ENCODE data around the gene RMI2.
A peak's percentile ranks its signal among the peaks of the same experiment; 100 is the strongest.

RMI2 gene

DNA sequence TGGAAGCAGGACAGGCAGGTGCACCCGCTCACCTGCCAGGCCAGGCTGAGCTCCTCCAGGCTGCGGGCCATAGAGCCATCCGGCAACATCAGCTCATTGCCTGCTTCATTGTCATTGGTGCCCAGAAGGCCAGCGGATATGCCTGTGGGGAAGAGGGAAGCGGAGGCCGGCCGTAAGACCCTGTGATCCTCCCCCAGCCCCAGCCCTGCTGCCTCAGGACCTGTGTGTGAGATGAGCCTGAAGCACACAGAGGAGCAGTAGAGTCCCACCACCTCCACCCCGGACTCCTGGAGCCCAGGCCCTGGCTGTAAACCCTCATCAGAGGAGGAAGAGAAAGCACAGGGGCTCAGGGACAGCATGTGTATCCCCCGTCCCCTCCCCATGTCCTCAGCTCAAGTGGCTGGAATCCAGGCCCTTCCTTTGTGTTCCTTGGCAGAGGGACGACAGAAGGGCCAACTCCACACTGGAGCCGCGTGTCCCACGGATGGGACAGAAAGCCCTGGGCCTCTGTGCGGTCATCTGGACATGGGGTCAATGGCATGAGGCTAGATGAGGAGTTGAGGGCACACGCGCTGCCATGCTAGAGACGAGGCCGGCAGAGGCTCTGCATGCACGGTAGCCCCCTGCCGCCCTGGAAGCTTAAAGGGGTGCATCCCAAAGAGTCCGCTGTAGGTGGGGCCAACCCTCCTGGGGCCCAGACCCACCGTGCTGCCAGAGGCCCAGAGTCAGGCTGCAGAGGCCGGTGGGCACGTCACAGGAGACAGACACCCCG lies 39.1 kb downstream of the RMI2 start:
- DNase-seq (ENCODE audit: low read depth) = no peak

DNA sequence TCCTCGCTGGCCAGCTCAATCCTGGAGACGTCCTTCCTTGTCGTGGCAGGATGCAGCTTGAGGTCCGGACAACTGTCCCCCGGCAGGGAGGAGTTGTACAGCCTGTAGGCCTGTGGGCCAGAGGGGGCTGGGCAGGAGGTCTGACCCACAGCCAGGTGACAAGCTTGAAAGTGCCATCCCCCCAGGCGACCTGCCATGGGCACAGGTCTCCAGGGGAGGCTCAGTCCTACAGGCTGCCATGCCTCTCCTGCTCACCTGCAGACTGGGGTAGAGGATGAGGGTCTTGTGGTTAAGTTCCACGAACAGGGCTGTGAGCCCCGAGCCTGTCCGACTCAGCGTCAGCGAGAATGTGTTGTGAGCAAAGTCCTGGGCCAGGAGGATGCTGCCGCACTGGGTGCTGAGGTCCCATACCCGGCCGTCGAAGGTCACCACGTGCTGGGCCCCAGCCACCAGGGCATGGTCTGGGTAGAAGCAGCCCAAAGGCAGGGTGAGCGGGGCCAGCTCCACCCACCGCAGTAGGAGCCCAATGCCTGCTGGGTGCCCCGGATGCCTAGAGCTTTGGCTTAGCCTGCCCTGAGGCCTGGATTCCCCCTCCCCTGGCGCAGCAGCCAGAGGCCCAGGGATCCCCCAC lies 39.8 kb downstream of the RMI2 start:
- no peak for DNase-seq (ENCODE audit: low read depth)

- DNase-seq (ENCODE audit: low read depth) = no peak
Observed at GRCh38 chr16:11386054-11386680, 40.9 kb downstream of the RMI2 start.

- no peak for DNase-seq (ENCODE audit: low read depth)
Observed at GRCh38 chr16:11386791-11387546, 41.7 kb downstream of the RMI2 start.

GRCh38 chr16:11389083-11389482 lies 43.8 kb downstream of the RMI2 start:
- no peak for DNase-seq (ENCODE audit: low read depth)

DNA sequence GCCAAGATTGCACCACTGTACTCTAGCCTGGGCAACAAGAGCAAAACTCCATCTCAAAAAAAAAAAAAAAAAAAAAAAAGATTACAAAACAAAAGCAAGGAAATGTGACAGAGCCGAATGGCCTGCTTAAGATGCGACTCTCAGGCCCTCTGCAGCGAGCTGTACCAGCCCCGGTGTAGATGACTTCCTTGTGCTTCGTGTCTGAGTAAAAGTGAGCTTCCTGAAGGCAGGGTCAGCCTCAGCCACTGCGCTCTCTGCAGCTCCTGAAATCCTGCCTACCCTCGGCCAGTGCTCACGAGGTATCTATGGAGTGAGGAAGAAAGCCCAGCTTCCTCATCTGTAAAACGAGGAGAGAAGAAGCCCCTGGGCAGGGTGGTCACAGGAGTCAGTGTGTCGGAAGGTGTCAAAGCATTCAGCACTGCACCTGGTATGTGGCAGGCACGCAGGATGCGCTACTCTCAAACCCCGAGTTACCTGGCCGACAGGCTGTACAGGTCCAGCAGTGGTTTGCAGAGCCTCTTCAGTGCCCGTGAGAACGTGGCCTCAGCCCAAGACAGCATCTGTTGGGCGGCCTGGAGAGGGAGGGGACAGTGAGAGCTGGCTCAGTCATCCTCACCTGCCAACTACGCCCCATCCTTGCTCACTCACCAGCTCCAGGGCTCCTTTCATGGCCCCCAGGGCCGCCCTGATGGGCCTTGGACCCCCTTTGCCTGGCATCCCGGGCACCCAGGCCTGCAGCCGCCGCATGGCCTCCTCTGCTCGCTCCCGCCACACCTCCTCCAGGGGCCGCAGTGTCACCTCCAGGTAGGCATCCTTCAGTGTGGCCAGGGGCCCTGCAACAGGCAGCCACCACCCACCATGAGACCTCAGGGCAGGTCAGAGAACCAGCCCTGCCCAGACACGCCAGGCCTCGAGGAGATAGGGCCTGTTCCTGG lies 44.6 kb downstream of the RMI2 start:
- no peak for DNase-seq (ENCODE audit: low read depth)

- DNase-seq (ENCODE audit: low read depth) = no peak
Observed at GRCh38 chr16:11390573-11391495, 45.6 kb downstream of the RMI2 start.

- no peak for DNase-seq (ENCODE audit: low read depth)
Observed at GRCh38 chr16:11391576-11391975, 46.3 kb downstream of the RMI2 start.

DNA sequence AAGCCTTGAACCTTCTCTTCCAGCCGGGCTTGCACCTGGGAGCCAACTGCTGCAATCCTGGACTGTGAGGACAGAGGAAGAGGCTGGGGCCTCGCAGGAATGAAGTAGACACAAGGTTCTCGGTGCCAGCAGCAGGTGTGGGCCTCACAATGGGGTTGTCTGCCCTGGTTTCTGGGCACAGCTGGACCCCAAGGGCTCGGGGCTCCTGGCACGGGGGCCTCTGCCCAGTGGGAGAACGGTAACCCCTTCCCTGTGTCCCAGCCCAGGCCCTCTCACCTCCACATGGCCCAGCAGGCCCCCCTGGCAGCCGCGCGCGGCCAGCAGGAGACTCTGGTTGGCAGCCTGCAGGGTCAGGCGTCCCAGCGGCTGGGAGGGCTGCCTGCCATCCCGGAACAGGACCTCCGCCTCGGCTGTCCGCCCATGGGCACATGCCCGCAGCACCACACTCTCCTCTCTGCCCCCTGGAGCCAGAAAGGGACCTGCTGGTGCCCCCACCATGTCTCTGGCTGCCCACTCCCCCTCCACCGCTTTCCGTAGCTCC lies 46.9 kb downstream of the RMI2 start:
- DNase-seq (ENCODE audit: low read depth) = no peak

DNA sequence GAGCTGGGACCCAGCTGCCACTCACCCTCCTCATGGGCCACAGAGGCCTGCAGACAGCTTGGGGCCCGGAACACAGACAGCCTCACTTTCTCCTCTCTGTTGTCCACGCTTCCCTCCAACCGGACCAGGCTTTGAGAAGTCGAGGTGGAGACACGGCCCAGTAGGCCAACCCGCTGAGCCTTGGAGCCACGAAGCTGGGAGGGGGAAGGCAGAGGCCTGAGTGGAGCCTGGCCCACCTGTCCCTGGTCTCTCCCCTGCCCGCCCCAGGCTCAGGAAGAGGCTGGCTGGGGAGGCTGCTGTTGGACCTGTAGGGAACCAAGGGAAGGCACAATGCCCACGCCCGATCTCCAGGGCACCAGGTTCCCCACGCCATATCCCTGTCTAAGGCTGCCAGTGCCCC lies 48.1 kb downstream of the RMI2 start:
- no peak for DNase-seq (ENCODE audit: low read depth)

DNA sequence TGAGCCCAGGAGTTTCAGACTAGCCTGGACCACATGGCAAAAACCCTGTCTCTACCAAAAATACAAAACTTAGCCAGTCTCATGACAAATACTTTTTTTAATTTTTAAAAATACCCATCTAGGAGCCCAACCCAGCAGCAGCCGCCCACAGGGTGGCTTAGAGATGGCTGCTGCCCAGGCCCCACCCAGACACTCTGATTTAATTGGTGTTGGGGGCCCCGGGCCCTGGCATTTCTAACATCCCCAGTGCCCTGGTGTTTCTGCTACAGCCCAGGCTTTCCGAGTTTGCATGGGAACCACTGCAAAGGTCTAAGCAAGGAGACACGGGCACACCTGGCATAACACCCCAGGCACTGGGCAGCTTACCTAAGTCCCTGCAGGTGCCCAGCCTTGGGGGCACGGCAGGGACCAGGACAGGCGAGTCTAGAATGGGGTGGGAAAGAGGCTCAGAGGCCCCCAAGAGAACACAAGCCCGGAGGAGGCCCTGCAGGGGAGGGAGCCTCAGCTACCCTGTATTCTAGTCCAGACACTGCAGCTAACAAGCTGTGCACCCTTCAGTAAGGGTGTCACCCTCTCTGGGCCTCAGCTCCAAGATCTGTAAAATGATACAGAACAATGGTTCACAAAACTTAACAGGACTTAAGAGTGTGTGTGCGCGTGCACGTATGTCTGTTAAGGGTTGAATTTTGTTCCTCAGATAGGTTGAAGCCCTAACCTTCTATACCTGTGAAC lies 48.8 kb downstream of the RMI2 start:
- no peak for DNase-seq (ENCODE audit: low read depth)

GRCh38 chr16:11394593-11394960 lies 49.3 kb downstream of the RMI2 start:
- DNase-seq (ENCODE audit: low read depth) = no peak

DNA sequence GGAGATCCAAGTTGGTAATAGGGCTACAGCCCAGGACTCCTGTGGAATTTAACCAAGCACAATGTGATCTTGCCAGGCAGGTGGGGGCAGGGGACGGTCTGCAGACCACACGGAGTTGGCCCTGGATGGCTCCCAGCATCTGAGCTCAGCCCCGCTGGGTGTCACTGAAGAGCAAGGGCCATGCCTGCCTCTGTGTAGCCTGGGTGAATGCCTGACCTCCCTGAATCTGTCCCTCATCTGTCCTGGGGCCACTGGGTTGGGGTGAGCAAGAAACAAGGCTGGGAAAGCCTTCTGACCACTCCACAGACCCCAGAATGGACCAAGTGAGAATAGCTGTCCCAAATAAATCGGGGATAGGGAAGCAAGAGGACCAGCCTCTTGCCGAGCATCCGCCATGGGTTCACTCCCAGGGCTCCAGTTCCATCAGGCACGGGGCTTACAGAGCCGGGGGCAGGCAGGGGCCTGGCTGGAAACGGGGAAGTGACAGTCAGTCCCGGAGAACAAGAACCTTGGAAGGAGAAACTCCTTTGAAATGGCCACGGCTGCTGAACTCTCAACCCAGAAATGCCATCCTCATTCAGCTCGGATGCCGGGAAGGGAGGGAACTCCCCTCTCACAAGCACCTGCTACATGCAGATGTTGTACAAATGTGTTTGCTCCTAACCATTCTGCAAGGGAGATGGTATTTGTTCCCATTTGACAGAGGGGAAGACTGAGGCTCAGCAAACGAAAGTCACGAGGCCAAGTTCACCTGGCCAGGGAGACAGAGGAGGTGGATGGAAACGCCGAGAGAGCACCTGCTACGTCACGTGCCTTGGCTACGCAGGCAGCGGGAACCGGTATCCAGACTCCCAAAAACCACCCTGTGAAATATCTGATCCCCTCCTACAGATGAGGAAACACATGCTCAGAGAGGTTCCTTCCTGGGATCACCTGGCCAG lies 50.0 kb downstream of the RMI2 start:
- no peak for DNase-seq (ENCODE audit: low read depth)

DNA sequence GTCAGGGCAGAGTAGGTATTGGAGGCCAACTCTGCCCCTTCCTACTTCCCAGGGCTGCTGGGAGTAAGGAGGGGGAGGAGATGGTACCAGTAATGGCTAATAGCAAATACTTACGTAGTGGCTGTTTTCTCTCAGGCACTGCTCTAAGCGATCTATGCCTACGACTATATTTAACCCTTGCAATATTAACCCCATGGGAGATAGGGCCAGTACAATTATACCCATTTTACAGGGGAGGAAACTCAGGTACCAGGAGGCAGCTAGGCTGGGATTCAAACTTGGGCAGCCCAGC lies 50.6 kb downstream of the RMI2 start:
- DNase-seq (ENCODE audit: low read depth) = no peak

- DNase-seq (ENCODE audit: low read depth) = peak; percentile 32
Observed at GRCh38 chr16:11396241-11397048, 51.2 kb downstream of the RMI2 start.

DNA sequence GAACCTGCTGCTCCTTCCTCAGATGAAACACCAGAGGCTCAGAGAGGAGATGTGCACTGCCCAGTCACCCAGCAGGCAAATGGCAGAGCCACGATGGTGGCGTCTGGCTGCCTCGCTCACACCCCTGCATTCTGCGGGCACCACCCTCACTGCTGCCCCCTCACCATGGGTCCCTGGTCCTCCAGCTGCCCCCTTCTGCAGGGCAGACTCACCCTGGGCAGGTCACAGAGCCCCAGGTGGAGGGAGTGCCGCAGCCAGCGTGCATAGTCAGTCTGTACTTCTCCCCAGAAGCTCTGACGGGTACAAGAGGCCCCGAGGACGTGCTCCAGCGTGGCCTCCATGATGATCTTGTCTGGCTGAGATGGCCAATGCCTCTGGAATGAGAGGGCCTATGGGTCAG lies 52.9 kb downstream of the RMI2 start:
- DNase-seq (ENCODE audit: low read depth) = no peak

- no peak for DNase-seq (ENCODE audit: low read depth)
Observed at GRCh38 chr16:11398851-11399250, 53.6 kb downstream of the RMI2 start.

Measured in stimulated activated CD4-positive, alpha-beta T cell treated with anti-CD3 and anti-CD28 coated beads, Interleukin-2, amount 100 ng/mL, for 4 hours (primary cell).